ENCODE measurements around the gene MEIOSIN.

GRCh38 chr19:45717983-45718650, 15.1 kb upstream of the MEIOSIN start:
- TF ChIP-seq CTCF (IDR thresholded peaks at IDR 0.05; ENCODE audit: low read depth, low read length) = no peak
- no peak for TF ChIP-seq EZH2phosphoT487 (IDR thresholded peaks at IDR 0.05; ENCODE audit: low read depth)
